Placental epithelial cell (primary cell): ENCODE measurements around the gene AURKA. TPM values are rescaled to one million over a fixed set of nuclear protein-coding genes. Genes with fewer than 3 reads are reported as not detected.

Experiments used
- total RNA-seq: library from RNA; depleted of rRNA; stranded (reverse); fragments of >200 nt; gene quantifications from 2 replicates; pipeline ENCODE4 v1.2.3, GENCODE V29; 2012

Gene AURKA
- total RNA-seq: 8.6 and 20.0 TPM in 2 replicates

DNA sequence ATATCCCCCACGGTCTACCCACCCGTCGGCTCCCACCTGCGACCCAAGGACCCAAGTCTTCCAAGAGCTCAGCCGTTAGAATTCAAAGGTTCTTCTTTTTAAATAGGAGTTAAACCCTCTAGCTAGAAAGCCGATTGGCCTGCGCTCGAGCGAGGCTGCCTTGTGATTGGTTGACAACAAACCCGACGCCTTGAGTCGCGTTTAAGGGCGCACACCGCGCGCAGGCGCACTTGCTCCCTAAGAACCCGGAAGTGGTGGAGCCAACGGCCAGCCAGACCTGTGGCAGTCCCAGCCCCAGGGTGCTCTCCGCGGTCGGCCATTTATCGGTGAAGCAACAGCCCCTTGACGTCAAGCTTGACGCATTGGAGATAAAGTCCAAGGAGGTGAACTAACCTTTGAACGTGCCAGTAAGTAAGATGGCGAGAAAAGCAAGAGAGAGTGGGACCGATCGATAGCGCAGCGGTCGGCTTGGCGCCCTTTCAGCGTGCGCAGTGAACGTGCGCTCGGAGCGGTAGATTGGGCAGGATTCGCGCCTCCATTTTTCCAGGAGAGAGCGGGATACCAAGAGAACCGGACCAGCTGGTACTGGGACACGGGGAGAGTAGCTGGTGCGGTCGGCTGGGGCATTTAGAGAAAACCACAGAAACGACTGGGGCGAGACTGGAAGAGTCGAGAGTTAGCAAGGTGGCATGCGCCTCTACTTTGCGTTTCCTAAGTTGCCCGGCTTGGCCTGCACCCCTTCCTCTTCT, at the start of gene AURKA, which contains the start of gene CSTF1:
TSS of gene AURKA (minus strand) at position 84 of the 749 bp plus-strand sequence. CDS start 4,018 bp downstream, outside the sequence.
TSS of gene CSTF1 (plus strand) at position 514 of the 749 bp plus-strand sequence. CDS start 2,908 bp downstream, outside the sequence.

DNA sequence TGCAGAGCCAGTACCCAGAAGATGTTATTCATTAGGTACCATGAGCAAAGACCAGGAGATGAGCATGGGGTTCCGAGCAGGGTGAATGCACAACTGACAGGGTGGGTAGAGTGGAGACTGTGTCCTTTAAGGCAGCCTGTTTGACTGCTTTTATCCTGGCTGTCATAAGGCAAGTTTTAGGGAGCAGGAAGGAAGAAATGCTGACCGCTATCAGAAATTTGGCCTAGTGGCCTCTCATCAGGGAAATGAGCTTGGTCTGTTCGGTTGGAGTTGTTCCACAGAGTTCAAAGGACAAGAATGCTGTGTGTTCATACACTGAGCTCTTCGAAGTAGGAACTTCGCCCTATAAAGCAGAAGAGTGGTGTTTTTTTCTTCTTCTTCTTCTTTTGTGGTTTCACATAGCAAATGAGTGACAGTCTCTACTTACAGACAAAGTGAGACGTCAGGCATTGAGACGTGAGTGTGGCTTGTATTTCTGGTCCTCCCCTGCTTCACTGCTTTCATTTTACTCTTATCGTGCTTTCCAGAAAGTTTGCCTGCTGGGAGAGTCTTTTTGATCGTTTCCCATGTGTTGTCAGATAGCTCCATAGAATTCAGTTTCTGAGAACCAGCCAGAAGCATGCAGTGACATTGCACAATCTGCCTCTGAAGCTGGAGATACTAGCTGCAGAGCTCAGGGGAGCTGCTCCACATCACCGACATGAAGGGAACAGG, 19.9 kb upstream of the AURKA start, which contains the start of gene CASS4:
TSS of gene CASS4 (plus strand) at position 502 of the 714 bp plus-strand sequence. CDS start at position 701, 199 bp downstream.

DNA sequence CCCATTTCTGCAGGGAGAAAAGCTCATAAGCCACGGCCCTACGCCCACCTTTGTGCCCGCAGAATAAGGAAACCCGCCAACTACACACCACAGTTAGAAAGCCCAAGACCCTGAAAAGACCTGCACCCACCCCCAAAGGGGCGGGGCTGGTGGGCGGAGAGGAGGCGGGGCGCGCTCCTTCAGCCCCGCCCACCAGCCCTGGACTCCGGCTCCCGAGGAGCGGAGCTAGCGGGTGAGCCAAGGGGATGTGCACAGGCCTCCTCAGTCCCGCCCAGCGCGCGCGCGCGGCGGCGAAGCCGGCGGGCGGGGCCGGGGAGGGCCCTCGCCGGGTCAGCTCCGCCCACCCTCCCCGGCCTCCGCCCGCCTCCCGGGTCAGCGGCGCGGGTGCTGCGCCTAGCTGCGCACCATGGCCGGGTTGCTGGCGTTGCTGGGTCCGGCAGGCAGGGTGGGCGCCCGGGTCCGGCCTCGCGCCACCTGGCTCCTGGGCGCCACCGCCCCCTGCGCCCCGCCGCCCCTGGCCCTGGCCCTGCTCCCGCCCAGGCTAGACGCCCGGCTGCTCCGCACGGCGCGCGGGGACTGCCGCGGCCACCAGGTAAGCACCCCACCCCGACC, 33.3 kb downstream of the AURKA start, which contains the start of gene FAM210B:
TSS of gene FAM210B (plus strand) at position 375 of the 612 bp plus-strand sequence. CDS start at position 407, 32 bp downstream.

Other genes starting within 250 kb of the AURKA start
- not detected in 2 replicates for gene MC3R, start 143.5 kb downstream of the AURKA start, total RNA-seq
- gene FAM210B, start 33.2 kb downstream of the AURKA start, total RNA-seq: 37.3 and 38.1 TPM in 2 replicates
- gene CSTF1, start 430 bp upstream of the AURKA start, total RNA-seq: 32.2 and 36.1 TPM in 2 replicates
- under 0.01 and 1.5 TPM in 2 replicates for gene CASS4, start 20.0 kb upstream of the AURKA start, total RNA-seq
- 55.0 and 68.0 TPM in 2 replicates for gene RTF2, start 76.4 kb upstream of the AURKA start, total RNA-seq
- gene FAM209A, start 132.5 kb upstream of the AURKA start, total RNA-seq: 0.33 and 0.79 TPM in 2 replicates
- gene FAM209B, start 141.0 kb upstream of the AURKA start, total RNA-seq: not detected in 2 replicates
- 39.7 and 46.0 TPM in 2 replicates for gene TFAP2C, start 237.1 kb upstream of the AURKA start, total RNA-seq